ENCODE data around the gene ERBB4.

DNA sequence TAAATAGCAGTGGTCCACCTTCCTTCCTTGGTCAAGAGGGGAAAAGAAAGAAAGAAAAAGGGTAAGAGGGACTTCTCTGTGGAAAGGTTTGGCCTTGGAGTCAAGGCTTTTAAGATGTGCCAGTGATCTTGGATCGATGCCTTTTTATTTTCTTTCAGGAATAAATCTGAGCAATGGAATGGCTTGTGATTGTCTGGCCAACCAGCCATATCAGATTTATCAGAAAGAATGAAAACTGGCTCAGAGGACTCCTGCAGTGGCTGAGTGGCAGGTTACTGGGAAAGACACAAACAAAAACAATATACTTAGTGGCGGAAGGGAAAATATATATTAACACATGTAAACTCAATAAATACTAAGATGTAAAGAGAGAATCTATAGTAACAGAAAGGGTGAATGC lies 4.3 kb downstream of the ERBB4 start:
- TF ChIP-seq POLR2A (IDR thresholded peaks at IDR 0.05) = no peak
- TF ChIP-seq, protein P1, sequence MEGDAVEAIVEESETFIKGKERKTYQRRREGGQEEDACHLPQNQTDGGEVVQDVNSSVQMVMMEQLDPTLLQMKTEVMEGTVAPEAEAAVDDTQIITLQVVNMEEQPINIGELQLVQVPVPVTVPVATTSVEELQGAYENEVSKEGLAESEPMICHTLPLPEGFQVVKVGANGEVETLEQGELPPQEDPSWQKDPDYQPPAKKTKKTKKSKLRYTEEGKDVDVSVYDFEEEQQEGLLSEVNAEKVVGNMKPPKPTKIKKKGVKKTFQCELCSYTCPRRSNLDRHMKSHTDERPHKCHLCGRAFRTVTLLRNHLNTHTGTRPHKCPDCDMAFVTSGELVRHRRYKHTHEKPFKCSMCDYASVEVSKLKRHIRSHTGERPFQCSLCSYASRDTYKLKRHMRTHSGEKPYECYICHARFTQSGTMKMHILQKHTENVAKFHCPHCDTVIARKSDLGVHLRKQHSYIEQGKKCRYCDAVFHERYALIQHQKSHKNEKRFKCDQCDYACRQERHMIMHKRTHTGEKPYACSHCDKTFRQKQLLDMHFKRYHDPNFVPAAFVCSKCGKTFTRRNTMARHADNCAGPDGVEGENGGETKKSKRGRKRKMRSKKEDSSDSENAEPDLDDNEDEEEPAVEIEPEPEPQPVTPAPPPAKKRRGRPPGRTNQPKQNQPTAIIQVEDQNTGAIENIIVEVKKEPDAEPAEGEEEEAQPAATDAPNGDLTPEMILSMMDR (IDR thresholded peaks at IDR 0.05) = no peak

Data from breast epithelium (tissue), 3 donors.